Hepatocyte (in vitro differentiated cells): ENCODE results near the gene RALGDS. TPM values are rescaled to one million over a fixed set of nuclear protein-coding genes. Genes with fewer than 3 reads are reported as not detected.

ENCODE experiments used
- DNase-seq: peaks from one replicate; pipeline ENCODE4 v3.0.0-alpha.2; 2016; ENCODE audit warnings: low spot score
- H2AFZ ChIP-seq: fragments of 200-600 bp; sonication (generic); 2 replicates; pipeline ENCODE4 v1.6.0; 2016; ENCODE audit warnings: antibody characterized with exemption, mild to moderate bottlenecking
- H3K27ac ChIP-seq: fragments of 200-600 bp; sonication (generic); 2 replicates; pipeline ENCODE4 v1.5.1; 2016; ENCODE audit warnings: mild to moderate bottlenecking
- H3K27me3 ChIP-seq: fragments of 200-600 bp; sonication (generic); 2 replicates; pipeline ENCODE4 v1.6.1; 2016
- H3K36me3 ChIP-seq: fragments of 200-600 bp; sonication (generic); replicated peaks from 2 replicates; pipeline ENCODE4 v1.5.1; 2016; ENCODE audit warnings: low read depth; ENCODE audit not compliant: insufficient read depth
- H3K4me1 ChIP-seq: fragments of 200-600 bp; sonication (generic); 2 replicates; pipeline ENCODE4 v1.5.1; 2016; ENCODE audit warnings: mild to moderate bottlenecking, moderate library complexity; ENCODE audit not compliant: insufficient read depth
- H3K4me2 ChIP-seq: fragments of 200-600 bp; sonication (generic); 2 replicates; pipeline ENCODE4 v1.6.0; 2016
- H3K4me3 ChIP-seq: fragments of 200-600 bp; sonication (generic); 2 replicates; pipeline ENCODE4 v1.5.1; 2016; ENCODE audit warnings: mild to moderate bottlenecking
- H3K79me2 ChIP-seq: fragments of 200-600 bp; sonication (generic); 2 replicates; pipeline ENCODE4 v1.6.0; 2017; ENCODE audit warnings: mild to moderate bottlenecking
- H3K9me2 ChIP-seq: fragments of 200-600 bp; sonication (generic); replicated peaks from 2 replicates; pipeline ENCODE4 v1.6.0; 2017; ENCODE audit warnings: mild to moderate bottlenecking; ENCODE audit not compliant: insufficient read depth
- H3K9me3 ChIP-seq: fragments of 200-600 bp; sonication (generic); 2 replicates; pipeline ENCODE4 v1.5.1; 2016; ENCODE audit warnings: low read depth, mild to moderate bottlenecking
- H4K20me1 ChIP-seq: fragments of 200-600 bp; sonication (generic); 2 replicates; pipeline ENCODE4 v1.6.0; 2016; ENCODE audit warnings: mild to moderate bottlenecking; ENCODE audit not compliant: insufficient read depth, poor library complexity, severe bottlenecking
- CTCF ChIP-seq: fragments of 200-600 bp; sonication (generic); IDR thresholded peaks from 2 replicates; pipeline ENCODE4 v1.5.1; 2016; ENCODE audit warnings: antibody characterized with exemption, mild to moderate bottlenecking; ENCODE audit not compliant: poor library complexity
- EZH2 ChIP-seq: fragments of 200-600 bp; sonication (generic); IDR thresholded peaks from 2 replicates; pipeline ENCODE4 v1.6.1; 2016; ENCODE audit warnings: antibody characterized with exemption, mild to moderate bottlenecking, borderline replicate concordance
- EZH2phosphoT487 ChIP-seq: fragments of 200-600 bp; sonication (generic); IDR thresholded peaks from one replicate; pipeline ENCODE4 v1.6.1; 2018; ENCODE audit warnings: antibody characterized with exemption, mild to moderate bottlenecking, low read depth, moderate library complexity; ENCODE audit not compliant: unreplicated experiment, severe bottlenecking
- WGBS: methylation state at CpG from one replicate; pipeline ENCODE4 v1.1.6; 2016; ENCODE audit warnings: low lambda C conversion rate; ENCODE audit errors: missing lambda C conversion rate; 5-methylcytosine and 5-hydroxymethylcytosine counted together
- polyA plus RNA-seq: library from polyadenylated mRNA; unstranded; fragments of >200 nt; fragmentation: Nextera tagmentation; extraction: Ambion mirVana; gene quantifications from 2 replicates; pipeline ENCODE4 v1.2.1, GENCODE V29; 2016
- total RNA-seq: library from RNA; depleted of rRNA; stranded (reverse); fragments of >200 nt; gene quantifications from 2 replicates; pipeline ENCODE4 v1.2.3, GENCODE V29; 2014

RALGDS gene
- total and polyA plus RNA-seq, 2 experiments from 2014 or later, result 26.9 to 48.0 TPM

GRCh38 chr9:133115604-133116345 lies 5.3 kb downstream of the RALGDS start:
- H3K36me3 ChIP-seq, result no peaks in the 10 kb centered on the region
- no peak overlapping the region for H2AFZ ChIP-seq
- no peak overlapping the region for H3K4me3 ChIP-seq
- peaks cover 46% of the 10 kb centered on the region for H3K4me1 ChIP-seq
- H4K20me1 ChIP-seq, result peaks cover 67% of the 10 kb centered on the region
- H3K9me2 ChIP-seq, result no peaks in the 10 kb centered on the region
- no peak overlapping the region for H3K4me2 ChIP-seq
- H3K27ac ChIP-seq, result no peak overlapping the region
- peaks cover 80% of the 10 kb centered on the region for H3K79me2 ChIP-seq
- TF ChIP-seq EZH2 (no peak), CTCF (no peak), EZH2phosphoT487 (no peak)
- no peaks in the 10 kb centered on the region for H3K27me3 ChIP-seq
- DNase-seq, result no peak
- WGBS, result 90% methylated on average over 27 of the region's 32 CpGs
- H3K9me3 ChIP-seq, result no peaks in the 10 kb centered on the region

- TF ChIP-seq CTCF (no peak), EZH2phosphoT487 (no peak), EZH2 (no peak)
- no peak for DNase-seq
- Histone ChIP-seq H3K79me2 (peaks cover 81% of the 10 kb centered on the region), H3K27ac (peak overlapping the region; percentile 66), H3K4me1 (peaks cover 41% of the 10 kb centered on the region), H3K36me3 (no peaks in the 10 kb centered on the region), H3K4me3 (no peak overlapping the region), H3K9me2 (no peaks in the 10 kb centered on the region), H2AFZ (no peak overlapping the region), H4K20me1 (peaks cover 69% of the 10 kb centered on the region), H3K27me3 (no peaks in the 10 kb centered on the region), H3K9me3 (no peaks in the 10 kb centered on the region), H3K4me2 (no peak overlapping the region)
- 89% methylated on average over 19 of the region's 19 CpGs for WGBS
Measured at GRCh38 chr9:133114886-133115603, 6.0 kb downstream of the RALGDS start.

GRCh38 chr9:133113949-133114885 lies 6.8 kb downstream of the RALGDS start:
- Histone ChIP-seq H4K20me1 (peaks cover 64% of the 10 kb centered on the region), H3K4me1 (peaks cover 32% of the 10 kb centered on the region), H3K9me3 (no peaks in the 10 kb centered on the region), H3K4me2 (peak overlapping the region; percentile 69), H2AFZ (no peak overlapping the region), H3K79me2 (peaks cover 75% of the 10 kb centered on the region), H3K36me3 (no peaks in the 10 kb centered on the region), H3K27me3 (no peaks in the 10 kb centered on the region), H3K9me2 (no peaks in the 10 kb centered on the region), H3K27ac (peak overlapping the region; percentile 66), H3K4me3 (no peak overlapping the region)
- TF ChIP-seq EZH2 (no peak), CTCF (no peak), EZH2phosphoT487 (no peak)
- peak; percentile 68 for DNase-seq
- WGBS, result 48% methylated on average over 20 of the region's 20 CpGs
